ENCODE results near the gene SLC16A1. TPM values are rescaled to one million over a fixed set of nuclear protein-coding genes. Genes with fewer than 3 reads are reported as not detected.
A peak's percentile ranks its signal among the peaks of the same experiment; 100 is the strongest.

SLC16A1 gene
- total and polyA plus RNA-seq, 2 experiments from 2014 or later = 231 to 593 TPM

DNA sequence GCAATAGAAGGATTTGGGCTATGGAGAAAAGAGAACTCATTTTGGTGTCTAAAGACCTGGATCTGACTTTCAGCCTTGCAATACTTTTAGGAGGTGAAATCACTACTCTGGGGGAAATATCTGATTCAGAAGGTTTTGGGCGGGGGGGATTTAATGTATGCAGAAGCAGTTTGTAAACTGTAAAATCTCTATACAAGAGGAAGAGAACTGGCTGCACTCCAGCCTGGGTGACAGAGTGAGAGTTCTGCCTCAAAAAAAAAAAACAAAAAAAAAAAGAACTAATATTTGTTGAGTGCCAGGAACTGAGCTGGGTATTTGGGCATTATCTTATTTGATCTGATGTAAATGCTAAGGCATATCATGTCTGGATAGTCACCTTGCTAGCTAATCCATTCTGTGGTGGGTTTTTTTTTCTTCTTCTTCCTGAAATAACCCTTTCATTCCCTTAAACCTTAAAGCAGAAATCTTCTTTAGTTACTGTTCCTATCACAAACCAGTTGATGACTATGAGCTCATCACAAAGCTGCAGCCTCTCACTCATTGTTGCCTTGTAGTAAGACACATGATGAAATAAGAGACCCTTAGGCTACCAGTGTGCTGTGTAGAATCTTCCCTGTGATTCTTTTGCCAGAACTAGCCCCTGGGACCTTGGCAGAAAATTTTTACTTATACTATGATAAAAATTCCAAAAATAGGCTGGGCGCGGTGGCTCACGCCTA lies 35.6 kb upstream of the SLC16A1 start:
- ATAC-seq (no peak; the same call in 2 of the 3 replicates), DNase-seq (ENCODE audit: low spot score) (no peak)
- H3K4me2 ChIP-seq = no peak overlapping the region
- H3K9me2 ChIP-seq (ENCODE audit: insufficient read depth) = no peaks in the 10 kb centered on the region
- peaks cover 10% of the 10 kb centered on the region for H3K4me1 Mint-ChIP-seq
- H3K27me3 Mint-ChIP-seq (ENCODE audit: insufficient read depth, low read depth, poor library complexity) = peaks cover 3% of the 10 kb centered on the region
- H3K36me3 Mint-ChIP-seq (ENCODE audit: low read depth) = peaks cover 3% of the 10 kb centered on the region; the same call in 1 of the 3 replicates
- no peak overlapping the region for H3K4me3 Mint-ChIP-seq
- H3K4me3 ChIP-seq = no peak overlapping the region
- 0 out of 2 replicates have a peak overlapping the region, but pooled peaks have one; percentile 39 for H3K27ac ChIP-seq (ENCODE audit: low read depth)
- peaks cover 14% of the 10 kb centered on the region; the same call in 1 of the 2 replicates for H3K4me1 ChIP-seq (ENCODE audit: insufficient read depth)
- no peaks in the 10 kb centered on the region for H3K27me3 ChIP-seq (ENCODE audit: insufficient read depth)
- no peak overlapping the region for H2AFZ ChIP-seq
- H3K79me2 ChIP-seq (replicated peaks; ENCODE audit: insufficient read depth) = no peaks in the 10 kb centered on the region; the same call in 1 of the 2 replicates
- no peaks in the 10 kb centered on the region for H3K36me3 ChIP-seq (ENCODE audit: insufficient read depth)
- H3F3A ChIP-seq (replicated peaks; ENCODE audit: low read depth) = 0 out of 2 replicates have a peak, but pooled peaks cover 3% of the 10 kb centered on the region
- no peak overlapping the region for H3K27ac Mint-ChIP-seq
- no peaks in the 10 kb centered on the region for H3K9me3 Mint-ChIP-seq
- no peaks in the 10 kb centered on the region for H4K20me1 ChIP-seq (replicated peaks; ENCODE audit: insufficient read depth)
- TF ChIP-seq, protein P1, sequence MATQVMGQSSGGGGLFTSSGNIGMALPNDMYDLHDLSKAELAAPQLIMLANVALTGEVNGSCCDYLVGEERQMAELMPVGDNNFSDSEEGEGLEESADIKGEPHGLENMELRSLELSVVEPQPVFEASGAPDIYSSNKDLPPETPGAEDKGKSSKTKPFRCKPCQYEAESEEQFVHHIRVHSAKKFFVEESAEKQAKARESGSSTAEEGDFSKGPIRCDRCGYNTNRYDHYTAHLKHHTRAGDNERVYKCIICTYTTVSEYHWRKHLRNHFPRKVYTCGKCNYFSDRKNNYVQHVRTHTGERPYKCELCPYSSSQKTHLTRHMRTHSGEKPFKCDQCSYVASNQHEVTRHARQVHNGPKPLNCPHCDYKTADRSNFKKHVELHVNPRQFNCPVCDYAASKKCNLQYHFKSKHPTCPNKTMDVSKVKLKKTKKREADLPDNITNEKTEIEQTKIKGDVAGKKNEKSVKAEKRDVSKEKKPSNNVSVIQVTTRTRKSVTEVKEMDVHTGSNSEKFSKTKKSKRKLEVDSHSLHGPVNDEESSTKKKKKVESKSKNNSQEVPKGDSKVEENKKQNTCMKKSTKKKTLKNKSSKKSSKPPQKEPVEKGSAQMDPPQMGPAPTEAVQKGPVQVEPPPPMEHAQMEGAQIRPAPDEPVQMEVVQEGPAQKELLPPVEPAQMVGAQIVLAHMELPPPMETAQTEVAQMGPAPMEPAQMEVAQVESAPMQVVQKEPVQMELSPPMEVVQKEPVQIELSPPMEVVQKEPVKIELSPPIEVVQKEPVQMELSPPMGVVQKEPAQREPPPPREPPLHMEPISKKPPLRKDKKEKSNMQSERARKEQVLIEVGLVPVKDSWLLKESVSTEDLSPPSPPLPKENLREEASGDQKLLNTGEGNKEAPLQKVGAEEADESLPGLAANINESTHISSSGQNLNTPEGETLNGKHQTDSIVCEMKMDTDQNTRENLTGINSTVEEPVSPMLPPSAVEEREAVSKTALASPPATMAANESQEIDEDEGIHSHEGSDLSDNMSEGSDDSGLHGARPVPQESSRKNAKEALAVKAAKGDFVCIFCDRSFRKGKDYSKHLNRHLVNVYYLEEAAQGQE (IDR thresholded peaks at IDR 0.05; ENCODE audit: unreplicated experiment) = no peak
- TF ChIP-seq JUNB (IDR thresholded peaks at IDR 0.05; ENCODE audit: unreplicated experiment) = no peak
- no peak for TF ChIP-seq EZH2phosphoT487 (IDR thresholded peaks at IDR 0.05; ENCODE audit: unreplicated experiment)
- no peak for TF ChIP-seq CREB1 (CRISPR knock-in tag; IDR thresholded peaks at IDR 0.05; ENCODE audit: low read depth)
- TF ChIP-seq POLR2AphosphoS5 (IDR thresholded peaks at IDR 0.05; ENCODE audit: low read depth) = no peak
- TF ChIP-seq STAT1 (IDR thresholded peaks at IDR 0.05; ENCODE audit: unreplicated experiment) = no peak
- no peak for TF ChIP-seq NANOG (IDR thresholded peaks at IDR 0.05; ENCODE audit: borderline replicate concordance)
- no peak for TF ChIP-seq ZNF331 (CRISPR knock-in tag; IDR thresholded peaks at IDR 0.05; ENCODE audit: low read depth)
- no peak for TF ChIP-seq EZH2 (IDR thresholded peaks at IDR 0.05; ENCODE audit: low read depth, unreplicated experiment)
- TF ChIP-seq, protein P2, sequence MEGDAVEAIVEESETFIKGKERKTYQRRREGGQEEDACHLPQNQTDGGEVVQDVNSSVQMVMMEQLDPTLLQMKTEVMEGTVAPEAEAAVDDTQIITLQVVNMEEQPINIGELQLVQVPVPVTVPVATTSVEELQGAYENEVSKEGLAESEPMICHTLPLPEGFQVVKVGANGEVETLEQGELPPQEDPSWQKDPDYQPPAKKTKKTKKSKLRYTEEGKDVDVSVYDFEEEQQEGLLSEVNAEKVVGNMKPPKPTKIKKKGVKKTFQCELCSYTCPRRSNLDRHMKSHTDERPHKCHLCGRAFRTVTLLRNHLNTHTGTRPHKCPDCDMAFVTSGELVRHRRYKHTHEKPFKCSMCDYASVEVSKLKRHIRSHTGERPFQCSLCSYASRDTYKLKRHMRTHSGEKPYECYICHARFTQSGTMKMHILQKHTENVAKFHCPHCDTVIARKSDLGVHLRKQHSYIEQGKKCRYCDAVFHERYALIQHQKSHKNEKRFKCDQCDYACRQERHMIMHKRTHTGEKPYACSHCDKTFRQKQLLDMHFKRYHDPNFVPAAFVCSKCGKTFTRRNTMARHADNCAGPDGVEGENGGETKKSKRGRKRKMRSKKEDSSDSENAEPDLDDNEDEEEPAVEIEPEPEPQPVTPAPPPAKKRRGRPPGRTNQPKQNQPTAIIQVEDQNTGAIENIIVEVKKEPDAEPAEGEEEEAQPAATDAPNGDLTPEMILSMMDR (conservative IDR thresholded peaks at IDR 0.05; ENCODE audit: low read depth in 2 of 2) = no peak
- TF ChIP-seq, protein P3, sequence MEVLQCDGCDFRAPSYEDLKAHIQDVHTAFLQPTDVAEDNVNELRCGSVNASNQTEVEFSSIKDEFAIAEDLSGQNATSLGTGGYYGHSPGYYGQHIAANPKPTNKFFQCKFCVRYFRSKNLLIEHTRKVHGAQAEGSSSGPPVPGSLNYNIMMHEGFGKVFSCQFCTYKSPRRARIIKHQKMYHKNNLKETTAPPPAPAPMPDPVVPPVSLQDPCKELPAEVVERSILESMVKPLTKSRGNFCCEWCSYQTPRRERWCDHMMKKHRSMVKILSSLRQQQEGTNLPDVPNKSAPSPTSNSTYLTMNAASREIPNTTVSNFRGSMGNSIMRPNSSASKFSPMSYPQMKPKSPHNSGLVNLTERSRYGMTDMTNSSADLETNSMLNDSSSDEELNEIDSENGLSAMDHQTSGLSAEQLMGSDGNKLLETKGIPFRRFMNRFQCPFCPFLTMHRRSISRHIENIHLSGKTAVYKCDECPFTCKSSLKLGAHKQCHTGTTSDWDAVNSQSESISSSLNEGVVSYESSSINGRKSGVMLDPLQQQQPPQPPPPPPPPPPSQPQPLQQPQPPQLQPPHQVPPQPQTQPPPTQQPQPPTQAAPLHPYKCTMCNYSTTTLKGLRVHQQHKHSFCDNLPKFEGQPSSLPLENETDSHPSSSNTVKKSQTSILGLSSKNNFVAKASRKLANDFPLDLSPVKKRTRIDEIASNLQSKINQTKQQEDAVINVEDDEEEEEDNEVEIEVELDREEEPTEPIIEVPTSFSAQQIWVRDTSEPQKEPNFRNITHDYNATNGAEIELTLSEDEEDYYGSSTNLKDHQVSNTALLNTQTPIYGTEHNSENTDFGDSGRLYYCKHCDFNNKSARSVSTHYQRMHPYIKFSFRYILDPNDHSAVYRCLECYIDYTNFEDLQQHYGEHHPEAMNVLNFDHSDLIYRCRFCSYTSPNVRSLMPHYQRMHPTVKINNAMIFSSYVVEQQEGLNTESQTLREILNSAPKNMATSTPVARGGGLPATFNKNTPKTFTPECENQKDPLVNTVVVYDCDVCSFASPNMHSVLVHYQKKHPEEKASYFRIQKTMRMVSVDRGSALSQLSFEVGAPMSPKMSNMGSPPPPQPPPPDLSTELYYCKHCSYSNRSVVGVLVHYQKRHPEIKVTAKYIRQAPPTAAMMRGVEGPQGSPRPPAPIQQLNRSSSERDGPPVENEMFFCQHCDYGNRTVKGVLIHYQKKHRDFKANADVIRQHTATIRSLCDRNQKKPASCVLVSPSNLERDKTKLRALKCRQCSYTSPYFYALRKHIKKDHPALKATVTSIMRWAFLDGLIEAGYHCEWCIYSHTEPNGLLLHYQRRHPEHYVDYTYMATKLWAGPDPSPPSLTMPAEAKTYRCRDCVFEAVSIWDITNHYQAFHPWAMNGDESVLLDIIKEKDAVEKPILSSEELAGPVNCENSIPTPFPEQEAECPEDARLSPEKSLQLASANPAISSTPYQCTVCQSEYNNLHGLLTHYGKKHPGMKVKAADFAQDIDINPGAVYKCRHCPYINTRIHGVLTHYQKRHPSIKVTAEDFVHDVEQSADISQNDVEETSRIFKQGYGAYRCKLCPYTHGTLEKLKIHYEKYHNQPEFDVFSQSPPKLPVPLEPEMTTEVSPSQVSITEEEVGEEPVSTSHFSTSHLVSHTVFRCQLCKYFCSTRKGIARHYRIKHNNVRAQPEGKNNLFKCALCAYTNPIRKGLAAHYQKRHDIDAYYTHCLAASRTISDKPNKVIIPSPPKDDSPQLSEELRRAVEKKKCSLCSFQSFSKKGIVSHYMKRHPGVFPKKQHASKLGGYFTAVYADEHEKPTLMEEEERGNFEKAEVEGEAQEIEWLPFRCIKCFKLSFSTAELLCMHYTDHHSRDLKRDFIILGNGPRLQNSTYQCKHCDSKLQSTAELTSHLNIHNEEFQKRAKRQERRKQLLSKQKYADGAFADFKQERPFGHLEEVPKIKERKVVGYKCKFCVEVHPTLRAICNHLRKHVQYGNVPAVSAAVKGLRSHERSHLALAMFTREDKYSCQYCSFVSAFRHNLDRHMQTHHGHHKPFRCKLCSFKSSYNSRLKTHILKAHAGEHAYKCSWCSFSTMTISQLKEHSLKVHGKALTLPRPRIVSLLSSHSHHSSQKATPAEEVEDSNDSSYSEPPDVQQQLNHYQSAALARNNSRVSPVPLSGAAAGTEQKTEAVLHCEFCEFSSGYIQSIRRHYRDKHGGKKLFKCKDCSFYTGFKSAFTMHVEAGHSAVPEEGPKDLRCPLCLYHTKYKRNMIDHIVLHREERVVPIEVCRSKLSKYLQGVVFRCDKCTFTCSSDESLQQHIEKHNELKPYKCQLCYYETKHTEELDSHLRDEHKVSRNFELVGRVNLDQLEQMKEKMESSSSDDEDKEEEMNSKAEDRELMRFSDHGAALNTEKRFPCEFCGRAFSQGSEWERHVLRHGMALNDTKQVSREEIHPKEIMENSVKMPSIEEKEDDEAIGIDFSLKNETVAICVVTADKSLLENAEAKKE (CRISPR knock-in tag; IDR thresholded peaks at IDR 0.05) = no peak
- TF ChIP-seq ZNF114 (CRISPR knock-in tag; IDR thresholded peaks at IDR 0.05) = no peak
- TF ChIP-seq, protein P4, sequence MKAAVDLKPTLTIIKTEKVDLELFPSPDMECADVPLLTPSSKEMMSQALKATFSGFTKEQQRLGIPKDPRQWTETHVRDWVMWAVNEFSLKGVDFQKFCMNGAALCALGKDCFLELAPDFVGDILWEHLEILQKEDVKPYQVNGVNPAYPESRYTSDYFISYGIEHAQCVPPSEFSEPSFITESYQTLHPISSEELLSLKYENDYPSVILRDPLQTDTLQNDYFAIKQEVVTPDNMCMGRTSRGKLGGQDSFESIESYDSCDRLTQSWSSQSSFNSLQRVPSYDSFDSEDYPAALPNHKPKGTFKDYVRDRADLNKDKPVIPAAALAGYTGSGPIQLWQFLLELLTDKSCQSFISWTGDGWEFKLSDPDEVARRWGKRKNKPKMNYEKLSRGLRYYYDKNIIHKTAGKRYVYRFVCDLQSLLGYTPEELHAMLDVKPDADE (IDR thresholded peaks at IDR 0.05) = no peak

Data from GM23338 (cell line).